Measurements from ENCODE around the gene ATP5MK.
"Not testable (repeated sequence)": the region's sequence is repeated elsewhere in the genome, so short reads cannot be mapped to it uniquely, and the experiment has no call there.

ATP5MK gene

DNA sequence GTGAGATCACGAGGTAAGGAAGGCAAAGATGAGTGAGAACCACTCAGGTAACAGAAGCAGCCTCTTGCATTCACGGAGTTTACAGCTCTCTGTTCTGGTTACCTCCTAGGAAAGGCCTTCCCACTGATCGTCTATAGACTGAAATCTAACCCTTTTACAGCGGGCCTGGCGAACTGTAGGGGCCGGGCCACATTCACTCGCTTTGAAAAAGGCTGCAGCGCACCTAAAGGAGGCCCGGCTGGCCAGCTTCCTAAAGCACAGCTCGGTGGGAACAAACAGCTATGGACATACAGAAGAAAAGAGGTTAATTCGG is 565 bp downstream of the ATP5MK start:
- no peak for DNase-seq

DNA sequence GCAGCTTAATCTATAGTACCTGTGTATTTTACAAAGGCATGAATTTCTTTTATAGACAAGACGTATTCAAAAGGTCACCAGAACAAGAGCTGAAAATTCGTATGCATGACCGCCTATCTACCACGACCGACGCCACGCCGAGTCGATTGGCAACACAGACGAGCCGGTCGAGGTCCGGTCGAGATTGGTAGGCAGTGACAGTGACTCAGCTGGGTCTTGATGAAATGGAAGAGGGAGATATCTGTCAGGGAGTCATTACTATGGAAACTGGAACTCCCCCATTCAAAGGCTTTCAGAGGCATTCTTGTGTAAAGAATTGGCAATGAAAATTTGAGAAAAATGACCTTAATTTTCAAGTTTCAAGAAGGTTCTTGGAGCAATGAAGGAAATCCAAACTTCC is 2.1 kb downstream of the ATP5MK start:
- DNase-seq = no peak

DNA sequence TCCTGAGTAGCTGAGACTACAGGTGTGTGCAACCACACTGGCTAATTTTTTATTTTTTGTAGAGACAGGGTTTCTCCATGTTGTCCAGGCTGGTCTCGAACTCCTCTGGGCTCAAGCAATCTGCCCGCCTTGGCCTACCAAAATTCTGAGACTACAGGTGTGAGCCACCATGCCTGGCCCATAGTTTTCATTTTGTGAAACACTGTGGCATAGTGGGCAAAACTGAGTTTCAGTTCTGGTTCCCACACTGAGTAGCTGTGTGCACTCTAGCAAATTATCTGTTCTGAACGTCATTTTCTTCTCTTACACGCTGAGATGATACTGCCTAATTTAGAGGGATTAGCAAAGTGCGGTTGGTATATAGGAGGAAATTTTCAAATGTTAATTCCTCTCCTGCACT is 13.5 kb downstream of the ATP5MK start:
- DNase-seq = no peak

DNA sequence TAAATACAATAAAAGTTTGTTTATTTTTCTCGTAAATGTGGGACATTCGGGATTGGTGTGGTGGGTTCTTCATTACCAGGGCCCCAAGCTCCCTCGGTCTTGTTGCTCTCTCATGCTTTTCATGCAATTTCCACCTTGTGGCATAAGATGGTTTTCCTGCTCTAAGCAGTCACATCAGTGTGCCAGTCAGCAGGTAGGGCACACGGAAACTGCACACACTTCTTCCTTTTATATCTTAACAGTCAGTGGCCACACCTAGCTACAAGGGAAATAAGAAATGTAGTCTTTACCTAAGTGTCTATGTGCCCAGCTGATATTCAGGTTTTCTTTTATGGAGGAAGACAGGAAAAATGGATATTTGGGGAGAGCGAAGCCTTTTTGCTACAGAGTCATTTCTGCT is 22.0 kb downstream of the ATP5MK start:
- DNase-seq = no peak

DNA sequence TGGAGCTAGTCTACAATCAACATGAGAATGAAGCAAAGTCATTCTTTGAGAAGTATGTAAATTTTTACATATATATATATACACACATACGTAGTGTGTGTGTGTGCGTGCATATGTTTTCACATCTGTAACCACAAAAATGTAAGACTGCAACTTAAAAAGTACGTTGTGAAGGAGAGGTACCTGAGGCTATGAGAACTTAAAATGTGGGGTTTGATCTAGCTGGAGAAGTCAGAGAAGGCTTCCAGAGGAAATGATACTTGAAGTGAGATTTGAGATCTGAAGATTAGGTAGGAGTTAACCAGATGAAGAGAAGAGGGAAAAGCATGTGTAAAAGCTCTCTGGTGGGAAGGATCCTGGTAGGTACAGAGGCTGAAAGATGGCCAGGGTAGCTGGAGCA is 22.7 kb downstream of the ATP5MK start:
- no peak for DNase-seq

DNA sequence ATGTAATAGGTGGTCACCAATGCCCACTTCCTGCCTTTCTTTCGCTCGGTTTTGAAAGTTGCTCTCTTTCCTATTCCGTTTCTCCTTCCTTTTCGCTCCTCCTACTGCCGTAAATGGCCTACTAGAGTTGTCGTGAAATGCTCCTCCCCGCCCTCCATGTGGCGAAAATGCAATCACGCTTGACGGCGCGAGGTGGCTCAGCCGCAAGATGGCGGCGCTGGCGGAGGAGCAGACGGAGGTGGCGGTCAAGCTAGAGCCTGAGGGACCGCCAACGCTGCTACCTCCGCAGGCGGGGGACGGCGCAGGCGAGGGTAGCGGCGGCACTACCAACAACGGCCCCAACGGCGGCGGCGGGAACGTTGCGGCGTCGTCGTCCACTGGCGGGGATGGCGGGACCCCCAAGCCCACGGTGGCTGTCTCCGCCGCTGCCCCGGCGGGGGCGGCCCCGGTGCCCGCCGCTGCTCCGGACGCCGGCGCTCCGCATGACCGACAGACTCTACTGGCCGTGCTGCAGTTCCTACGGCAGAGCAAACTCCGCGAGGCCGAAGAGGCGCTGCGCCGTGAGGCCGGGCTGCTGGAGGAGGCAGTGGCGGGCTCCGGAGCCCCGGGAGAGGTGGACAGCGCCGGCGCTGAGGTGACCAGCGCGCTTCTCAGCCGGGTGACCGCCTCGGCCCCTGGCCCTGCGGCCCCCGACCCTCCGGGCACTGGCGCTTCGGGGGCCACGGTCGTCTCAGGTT is 28.3 kb downstream of the ATP5MK start, which contains the start of gene TAF5:
TSS of gene TAF5 (plus strand) at position 195 of the 737 bp plus-strand sequence. CDS start at position 209, 14 bp downstream.
- DNase-seq = peak; percentile 91

DNA sequence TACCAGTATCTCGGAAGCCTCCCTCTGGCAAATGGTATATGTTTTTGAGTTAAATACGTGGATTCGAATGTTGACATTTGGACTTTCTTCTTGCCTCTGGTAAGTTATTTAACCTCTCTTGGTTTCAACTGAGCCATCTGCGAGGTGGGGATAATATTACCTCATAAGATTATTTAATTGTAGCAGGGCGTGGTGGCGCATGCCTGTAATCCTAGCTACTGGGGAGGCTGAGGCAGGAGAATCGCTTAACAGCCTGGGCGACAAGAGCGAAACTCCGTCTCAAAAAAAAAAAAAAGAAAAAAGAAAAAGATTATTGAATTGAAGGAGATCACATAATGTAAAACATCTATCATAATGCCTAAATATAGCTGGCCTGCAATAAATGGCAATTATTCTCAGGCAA is 28.9 kb downstream of the ATP5MK start:
- peak; percentile 5 for DNase-seq

DNA sequence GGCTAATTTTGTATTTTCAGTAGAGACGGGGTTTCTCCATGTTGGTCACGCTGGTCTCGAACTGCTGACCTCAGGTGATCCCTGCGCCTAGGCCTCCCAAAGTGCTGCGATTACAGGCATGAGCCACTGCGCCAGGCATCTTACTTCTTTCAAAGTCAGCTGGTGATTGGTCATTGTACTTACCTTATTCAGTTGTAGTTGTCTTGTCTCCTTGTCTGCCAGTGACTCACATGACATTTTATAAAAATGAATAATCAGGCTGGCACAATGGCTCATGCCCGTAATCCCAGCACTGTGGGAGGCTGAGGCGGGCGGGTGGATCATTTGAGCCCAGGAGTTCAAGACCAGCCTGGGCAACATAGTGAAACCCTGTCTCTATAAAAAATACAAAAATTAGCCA is 35.5 kb downstream of the ATP5MK start:
- DNase-seq = not testable (repeated sequence)

DNA sequence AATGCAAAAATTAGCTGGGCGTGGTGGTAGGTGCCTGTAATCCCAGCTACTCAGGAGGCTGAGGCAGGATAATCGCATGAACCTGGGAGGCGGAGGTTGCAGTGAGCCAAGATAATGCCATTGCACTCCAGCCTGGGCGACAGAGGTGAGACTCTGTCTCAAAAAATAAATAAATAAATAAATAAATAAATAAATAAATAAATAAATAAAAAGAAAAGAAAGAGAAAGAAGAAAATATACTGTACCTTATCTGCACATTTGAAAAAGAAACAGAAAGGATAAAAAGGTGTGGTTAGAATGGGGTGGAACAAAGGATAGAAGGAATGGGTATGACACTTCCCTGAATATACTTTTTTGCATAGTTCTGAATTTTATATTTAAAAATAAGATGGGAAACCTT is 36.8 kb downstream of the ATP5MK start:
- not testable (repeated sequence) for DNase-seq

DNA sequence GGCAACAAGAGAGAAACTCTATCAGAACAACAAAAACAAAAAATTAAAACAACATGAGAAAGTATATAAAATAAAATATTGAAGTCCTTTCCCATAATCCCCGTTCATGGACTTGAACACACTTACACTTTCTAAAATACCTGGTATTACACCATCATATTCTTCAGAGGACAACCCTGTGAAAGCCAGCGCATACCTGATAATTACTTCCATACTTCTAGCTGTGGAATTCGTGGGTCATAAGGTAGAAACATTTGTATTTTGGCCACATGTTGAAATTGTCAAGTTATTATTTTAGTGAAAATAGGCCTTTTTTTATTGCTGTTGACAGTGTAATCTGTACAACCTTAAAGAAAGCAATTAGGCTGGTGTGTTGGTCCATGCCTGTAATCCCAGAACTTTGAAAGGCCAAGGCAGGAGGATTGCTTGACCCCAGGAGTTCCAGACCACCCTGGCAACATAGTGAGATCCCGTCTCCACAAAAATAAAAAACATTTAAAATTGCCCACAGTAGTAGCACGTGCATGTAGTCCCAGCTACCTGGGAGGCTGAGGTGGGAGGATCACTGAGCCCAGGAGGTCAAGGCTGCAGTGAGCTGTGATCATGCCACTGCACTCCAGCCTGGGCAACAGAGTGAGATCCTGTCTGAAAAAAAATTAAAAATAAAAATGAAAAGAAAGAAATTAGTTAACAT is 40.2 kb downstream of the ATP5MK start:
- no peak for DNase-seq

DNA sequence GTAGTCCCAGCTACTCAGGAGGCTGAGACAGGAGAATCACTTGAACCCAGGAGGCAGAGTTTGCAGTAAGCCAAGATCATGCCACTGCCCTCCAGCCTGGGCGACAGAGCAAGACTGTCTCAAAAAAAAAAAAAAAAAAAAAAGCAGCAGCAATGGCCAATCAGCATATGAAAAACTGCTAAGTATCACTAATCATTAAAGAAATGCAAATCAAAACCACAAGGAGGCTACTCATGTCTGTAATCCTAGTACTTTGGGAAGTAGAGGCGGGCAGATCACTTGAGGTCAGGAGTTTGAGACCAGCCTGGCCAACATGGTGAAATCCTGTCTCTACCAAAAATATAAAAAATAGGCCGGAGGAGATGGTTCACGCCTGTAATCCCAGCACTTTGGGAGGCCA is 41.7 kb downstream of the ATP5MK start:
- not testable (repeated sequence) for DNase-seq

DNA sequence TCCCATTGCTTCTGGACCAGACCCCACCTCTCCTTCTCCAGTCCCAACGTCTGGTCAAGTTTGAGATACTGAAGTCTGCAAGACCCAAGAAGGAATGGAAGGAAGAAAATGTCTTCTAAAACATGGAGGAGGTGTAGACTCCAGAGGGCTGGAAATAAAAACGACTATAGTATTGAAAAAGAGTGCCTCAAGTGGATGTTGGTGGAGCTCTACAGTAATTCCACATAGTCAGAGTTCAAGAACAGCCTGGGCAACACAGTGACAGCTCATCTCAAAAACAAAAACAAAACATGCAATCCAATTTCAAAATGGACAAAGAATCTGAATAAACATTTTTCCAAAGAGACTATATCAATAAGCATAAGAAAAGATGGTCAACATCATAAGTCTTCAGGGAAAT is 43.0 kb downstream of the ATP5MK start:
- DNase-seq = no peak

DNA sequence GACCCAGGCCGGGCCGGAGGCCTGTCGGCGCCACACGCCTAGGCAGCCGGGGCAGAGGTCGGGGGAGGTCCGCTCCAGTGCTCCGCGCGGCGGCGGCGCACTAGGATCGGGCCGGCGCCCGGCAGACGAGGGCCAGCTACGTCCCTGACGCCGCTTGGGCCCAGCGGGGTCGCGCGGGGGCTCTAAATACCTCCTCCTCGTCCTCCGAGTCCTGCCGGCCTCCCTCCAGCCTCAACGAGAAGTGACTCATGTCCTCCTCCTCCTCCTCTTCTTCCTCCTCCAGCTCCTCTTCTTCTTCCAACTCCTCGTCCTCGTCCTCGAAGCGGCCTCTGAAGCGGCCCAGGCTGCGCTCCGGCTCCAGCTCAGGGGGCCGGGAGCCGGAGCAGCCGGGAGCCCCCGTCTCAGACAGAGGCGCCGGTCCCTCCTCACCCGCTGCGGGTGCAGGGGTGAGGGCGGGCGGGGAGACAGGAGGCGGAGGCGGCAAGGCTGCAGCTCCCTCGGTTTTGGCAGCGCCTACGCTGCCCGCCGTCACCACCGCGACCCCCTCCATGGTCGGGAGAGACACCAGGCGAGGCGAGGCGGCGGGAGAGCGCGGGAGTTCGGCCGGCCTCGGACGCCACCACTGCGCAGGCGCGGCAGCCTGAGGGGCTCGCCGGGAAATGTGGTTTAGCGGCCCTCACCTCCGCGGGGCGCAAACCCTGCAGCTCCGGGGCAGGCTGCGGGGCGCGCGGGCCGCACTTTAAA is 45.6 kb downstream of the ATP5MK start, which contains the start of gene PCGF6:
TSS of gene PCGF6 (minus strand) at position 624 of the 744 bp plus-strand sequence. CDS start at position 550, 74 bp downstream.
- peak; percentile 75 for DNase-seq

DNA sequence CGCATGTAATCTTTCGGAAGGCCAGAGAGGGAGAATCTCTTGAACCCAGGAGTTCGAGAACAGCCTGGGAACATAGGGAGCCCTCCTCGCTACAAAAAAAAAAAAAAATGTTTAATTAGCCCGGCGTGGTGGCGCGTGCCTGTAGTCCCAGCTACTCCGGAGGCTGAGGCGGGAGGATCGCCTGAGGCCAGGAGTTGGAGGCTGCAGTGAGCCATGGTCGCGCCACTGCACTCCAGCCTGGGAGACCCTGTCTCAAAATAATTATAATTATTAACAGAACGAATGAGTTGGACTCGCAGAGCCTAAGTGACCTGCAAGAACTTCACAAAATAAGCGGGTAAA is 46.1 kb downstream of the ATP5MK start:
- no peak for DNase-seq

Measured in activated naive CD4-positive, alpha-beta T cell treated with Interleukin-2 at 50 U/mL for 16 hours (primary cell).